Panc1 (cell line): ENCODE measurements around the gene PHF20. TPM values are rescaled to one million over a fixed set of nuclear protein-coding genes. Genes with fewer than 3 reads are reported as not detected.

Source experiments
- ATAC-seq: fragments of 200-7000 bp; cut with Tn5 transposase; 2 replicates; pipeline ENCODE4 v1.9.1; 2020; ENCODE audit warnings: mild to moderate bottlenecking, moderate library complexity
- BruUV-seq: library from RNA; stranded (reverse); fragments of 400-500 nt; replicated peaks from 2 replicates; lab custom pipeline; 2021; lab: Mats Ljungman, UMichigan
- CTCF ChIA-PET: fragments of 300-600 bp; sonication (Branson Sonifier 250); formaldehyde crosslinking; loops from one replicate; lab custom pipeline; 2022; ENCODE audit warnings: antibody characterized with exemption; lab: Charles Lee
- POLR2A ChIA-PET: fragments of 300-600 bp; sonication (Branson Sonifier 250); formaldehyde crosslinking; loops from one replicate; lab custom pipeline; 2022; ENCODE audit warnings: antibody characterized with exemption; lab: Charles Lee
- DNase-seq: peaks from one replicate; pipeline ENCODE4 v3.0.0-alpha.2; 2010; ENCODE audit warnings: low read depth, low spot score
- H3K27ac ChIP-seq: 2 replicates; pipeline ENCODE4 v1.5.1; 2011; ENCODE audit warnings: mild to moderate bottlenecking, low read length, inconsistent platforms
- H3K27me3 ChIP-seq: fragments of 200-500 bp; sonication (Bioruptor generic); 2 replicates; pipeline ENCODE4 v1.6.0; 2014; ENCODE audit warnings: low read length, inconsistent platforms; ENCODE audit not compliant: control insufficient read depth, insufficient read depth
- H3K36me3 ChIP-seq: fragments of 200-500 bp; sonication (Bioruptor generic); 2 replicates; pipeline ENCODE4 v1.5.1; 2014; ENCODE audit warnings: inconsistent platforms, mild to moderate bottlenecking, low read length, moderate library complexity; ENCODE audit not compliant: control insufficient read depth, insufficient read depth
- H3K4me1 ChIP-seq: 2 replicates; pipeline ENCODE4 v1.5.1; 2011; ENCODE audit warnings: inconsistent platforms, mild to moderate bottlenecking, low read length, moderate library complexity; ENCODE audit not compliant: control insufficient read depth, insufficient read depth
- H3K4me3 ChIP-seq, 2 experiments: 2 replicates each; pipeline ENCODE4 v1.5.1; 2011 to 2012; ENCODE audit warnings: low read depth in 2 of 2, low read length in 2 of 2, mild to moderate bottlenecking in 2 of 2, inconsistent platforms in 1 of 2, moderate library complexity in 1 of 2
- H3K9me3 ChIP-seq: fragments of 200-500 bp; sonication (Bioruptor generic); 2 replicates; pipeline ENCODE4 v1.5.1; 2014; ENCODE audit warnings: low read depth, mild to moderate bottlenecking, inconsistent platforms, low read length, moderate library complexity; ENCODE audit not compliant: control insufficient read depth, insufficient read depth
- POLR2AphosphoS5 ChIP-seq: IDR thresholded peaks from 2 replicates; pipeline ENCODE4 v1.6.1; 2012; ENCODE audit warnings: mild to moderate bottlenecking, low read depth, low read length, moderate library complexity
- TCF7L2 ChIP-seq: IDR thresholded peaks from 2 replicates; pipeline ENCODE4 v1.6.1; 2011; ENCODE audit warnings: mild to moderate bottlenecking, low read depth, low read length, inconsistent platforms
- in situ Hi-C: cut with HindIII; loops from 2 replicates; pipeline ENCODE4 v1.10.0; 2016; ENCODE audit warnings: low sequenced_read_pairs, low pct_unique_long_range_greater_than_20kb
- intact Hi-C: fragments of 100-400 bp; cut with micrococcal nuclease; formaldehyde crosslinking; loops from one replicate; pipeline ENCODE4 v1.10.0; 2022; ENCODE audit not compliant: unreplicated experiment
- total RNA-seq: library from RNA; stranded (reverse); gene quantifications from one replicate; pipeline ENCODE4 v1.2.1, GENCODE V29; 2021; ENCODE audit not compliant: unreplicated experiment
- TF ChIP-seq, protein P1 (sequence below), 2 experiments: IDR thresholded peaks; 2 replicates each; pipeline ENCODE4 v1.6.1; 2011 to 2012; ENCODE audit warnings: low read depth in 2 of 2, control low read depth in 1 of 2, low read length in 1 of 2, mild to moderate bottlenecking in 1 of 2, moderate library complexity in 1 of 2; ENCODE audit not compliant: insufficient read depth in 1 of 2
- TF ChIP-seq, protein P2 (sequence below): fragments of 450-650 bp; IDR thresholded peaks from 2 replicates; pipeline ENCODE4 v1.5.1; 2017; ENCODE audit warnings: mild to moderate bottlenecking

Gene PHF20
- total RNA-seq, 1 experiment from 2014 or later = 51.5 TPM

DNA sequence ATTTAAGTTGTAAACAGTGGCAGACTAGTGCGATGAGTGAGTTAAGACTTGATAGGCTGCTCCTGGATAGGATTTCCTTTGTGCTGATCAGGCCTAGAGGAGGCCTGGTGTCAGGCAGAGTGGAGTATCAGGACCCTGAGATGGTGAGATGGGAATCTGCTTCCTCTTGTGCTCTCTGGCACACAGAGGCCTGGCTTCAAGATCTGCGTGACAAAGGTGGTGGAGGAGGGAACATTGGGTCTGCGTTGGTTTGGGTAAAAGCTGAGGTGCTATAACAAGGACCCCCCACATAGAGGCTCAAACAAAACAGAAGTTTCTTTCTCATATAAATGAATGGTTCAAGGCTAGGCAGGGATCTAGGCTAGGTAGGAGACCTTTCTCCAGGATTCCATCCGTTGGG, 162.2 kb downstream of the PHF20 start:
- H3K36me3 ChIP-seq = peaks cover 2% of the 10 kb centered on the region
- TF ChIP-seq, protein P1, sequence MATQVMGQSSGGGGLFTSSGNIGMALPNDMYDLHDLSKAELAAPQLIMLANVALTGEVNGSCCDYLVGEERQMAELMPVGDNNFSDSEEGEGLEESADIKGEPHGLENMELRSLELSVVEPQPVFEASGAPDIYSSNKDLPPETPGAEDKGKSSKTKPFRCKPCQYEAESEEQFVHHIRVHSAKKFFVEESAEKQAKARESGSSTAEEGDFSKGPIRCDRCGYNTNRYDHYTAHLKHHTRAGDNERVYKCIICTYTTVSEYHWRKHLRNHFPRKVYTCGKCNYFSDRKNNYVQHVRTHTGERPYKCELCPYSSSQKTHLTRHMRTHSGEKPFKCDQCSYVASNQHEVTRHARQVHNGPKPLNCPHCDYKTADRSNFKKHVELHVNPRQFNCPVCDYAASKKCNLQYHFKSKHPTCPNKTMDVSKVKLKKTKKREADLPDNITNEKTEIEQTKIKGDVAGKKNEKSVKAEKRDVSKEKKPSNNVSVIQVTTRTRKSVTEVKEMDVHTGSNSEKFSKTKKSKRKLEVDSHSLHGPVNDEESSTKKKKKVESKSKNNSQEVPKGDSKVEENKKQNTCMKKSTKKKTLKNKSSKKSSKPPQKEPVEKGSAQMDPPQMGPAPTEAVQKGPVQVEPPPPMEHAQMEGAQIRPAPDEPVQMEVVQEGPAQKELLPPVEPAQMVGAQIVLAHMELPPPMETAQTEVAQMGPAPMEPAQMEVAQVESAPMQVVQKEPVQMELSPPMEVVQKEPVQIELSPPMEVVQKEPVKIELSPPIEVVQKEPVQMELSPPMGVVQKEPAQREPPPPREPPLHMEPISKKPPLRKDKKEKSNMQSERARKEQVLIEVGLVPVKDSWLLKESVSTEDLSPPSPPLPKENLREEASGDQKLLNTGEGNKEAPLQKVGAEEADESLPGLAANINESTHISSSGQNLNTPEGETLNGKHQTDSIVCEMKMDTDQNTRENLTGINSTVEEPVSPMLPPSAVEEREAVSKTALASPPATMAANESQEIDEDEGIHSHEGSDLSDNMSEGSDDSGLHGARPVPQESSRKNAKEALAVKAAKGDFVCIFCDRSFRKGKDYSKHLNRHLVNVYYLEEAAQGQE (IDR thresholded peaks at IDR 0.05; ENCODE audit: insufficient read depth in 1 of 2, low read depth in 2 of 2, low read length in 1 of 2) = no peak
- TF ChIP-seq, protein P2, sequence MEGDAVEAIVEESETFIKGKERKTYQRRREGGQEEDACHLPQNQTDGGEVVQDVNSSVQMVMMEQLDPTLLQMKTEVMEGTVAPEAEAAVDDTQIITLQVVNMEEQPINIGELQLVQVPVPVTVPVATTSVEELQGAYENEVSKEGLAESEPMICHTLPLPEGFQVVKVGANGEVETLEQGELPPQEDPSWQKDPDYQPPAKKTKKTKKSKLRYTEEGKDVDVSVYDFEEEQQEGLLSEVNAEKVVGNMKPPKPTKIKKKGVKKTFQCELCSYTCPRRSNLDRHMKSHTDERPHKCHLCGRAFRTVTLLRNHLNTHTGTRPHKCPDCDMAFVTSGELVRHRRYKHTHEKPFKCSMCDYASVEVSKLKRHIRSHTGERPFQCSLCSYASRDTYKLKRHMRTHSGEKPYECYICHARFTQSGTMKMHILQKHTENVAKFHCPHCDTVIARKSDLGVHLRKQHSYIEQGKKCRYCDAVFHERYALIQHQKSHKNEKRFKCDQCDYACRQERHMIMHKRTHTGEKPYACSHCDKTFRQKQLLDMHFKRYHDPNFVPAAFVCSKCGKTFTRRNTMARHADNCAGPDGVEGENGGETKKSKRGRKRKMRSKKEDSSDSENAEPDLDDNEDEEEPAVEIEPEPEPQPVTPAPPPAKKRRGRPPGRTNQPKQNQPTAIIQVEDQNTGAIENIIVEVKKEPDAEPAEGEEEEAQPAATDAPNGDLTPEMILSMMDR = no peak
- TF ChIP-seq TCF7L2 (no peak), POLR2AphosphoS5 (no peak)
- no peak overlapping the region for H3K27ac ChIP-seq
- BruUV-seq = no TSS peak
- in situ Hi-C loops (no loop called here), intact Hi-C loops (no loop called here)
- H3K27me3 ChIP-seq = no peaks in the 10 kb centered on the region
- ChIA-PET POLR2A (no interaction called here), CTCF (no interaction called here)
- H3K9me3 ChIP-seq = no peaks in the 10 kb centered on the region
- no peaks in the 10 kb centered on the region for H3K4me1 ChIP-seq
- DNase-seq (no peak), ATAC-seq (no peak)
- no peak overlapping the region for H3K4me3 ChIP-seq

DNA sequence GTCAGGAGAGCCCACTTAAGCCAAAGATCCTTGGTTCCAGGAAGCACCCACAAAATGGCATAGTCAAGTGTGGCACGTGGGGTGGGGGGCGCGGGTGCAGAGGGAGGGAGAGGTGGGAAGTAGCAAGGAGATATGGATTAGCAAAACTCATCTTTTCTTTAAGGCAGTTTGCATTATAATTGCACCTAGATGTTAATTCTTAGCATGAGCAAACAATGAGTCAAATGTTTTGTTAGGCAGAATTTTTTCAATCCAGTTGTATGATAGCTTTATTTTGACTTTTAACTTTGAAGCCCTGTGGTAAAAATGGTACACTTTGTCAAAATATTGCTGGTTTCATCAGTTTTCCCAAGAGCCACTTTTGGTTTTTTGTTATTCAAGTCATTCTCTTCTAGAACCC, 167.4 kb downstream of the PHF20 start:
- Histone ChIP-seq H3K27me3 (no peaks in the 10 kb centered on the region), H3K36me3 (no peaks in the 10 kb centered on the region; the same call in 1 of the 2 replicates), H3K27ac (no peak overlapping the region), H3K9me3 (no peaks in the 10 kb centered on the region), H3K4me1 (no peaks in the 10 kb centered on the region), H3K4me3 (no peak overlapping the region)
- CTCF ChIA-PET = no interaction called here
- TF ChIP-seq TCF7L2 (no peak), POLR2AphosphoS5 (no peak)
- TF ChIP-seq, protein P1 (IDR thresholded peaks at IDR 0.05; ENCODE audit: insufficient read depth in 1 of 2, low read depth in 2 of 2, low read length in 1 of 2) = no peak
- TF ChIP-seq, protein P2 = no peak
- POLR2A ChIA-PET = no interaction called here
- intact Hi-C loops = no loop called here
- DNase-seq (no peak), ATAC-seq (no peak)
- in situ Hi-C loops = no loop called here
- no TSS peak for BruUV-seq
